Kidney (tissue), 14 donors: Measurements from ENCODE around the gene CNTN4. TPM values are rescaled to one million over a fixed set of nuclear protein-coding genes. Genes with fewer than 3 reads are reported as not detected.

Experiments used
- DNase-seq, 5 donors: peaks; one replicate each; pipeline ENCODE4 v3.0.0-alpha.2; 2013 to 2020
- FAIRE-seq: peaks from 2 replicates; lab custom pipeline; 2012; peaks lifted over from hg19 to GRCh38; lab: Jason Lieb, UNC
- H3K27ac ChIP-seq, 2 donors: one replicate each; pipeline ENCODE4 v1.7.0; 2013; ENCODE audit warnings: low read depth in 2 of 2, low read length in 2 of 2, inconsistent platforms in 1 of 2
- H3K27me3 ChIP-seq: one replicate; pipeline ENCODE4 v1.7.1; 2013; ENCODE audit warnings: low read length, inconsistent platforms; ENCODE audit not compliant: control insufficient read depth, insufficient read depth
- H3K36me3 ChIP-seq, 3 donors: one replicate each; pipeline versions ENCODE4 v1.7.0 to v1.7.1; 2013; ENCODE audit warnings: low read length in 3 of 3, control low read depth in 1 of 3, inconsistent platforms in 1 of 3; ENCODE audit not compliant: insufficient read depth in 3 of 3, control insufficient read depth in 2 of 3
- H3K4me1 ChIP-seq, 3 donors: one replicate each; pipeline versions ENCODE4 v1.7.0 to v1.7.1; 2013; ENCODE audit warnings: low read length in 3 of 3, inconsistent platforms in 1 of 3, low read depth in 1 of 3; ENCODE audit not compliant: control insufficient read depth in 2 of 3, insufficient read depth in 2 of 3
- H3K4me3 ChIP-seq, 3 donors: one replicate each; pipeline versions ENCODE4 v1.7.0 to v1.8.1; 2013; ENCODE audit warnings: low read length in 3 of 3, control low read depth in 1 of 3, inconsistent platforms in 1 of 3
- H3K9ac ChIP-seq, 3 donors: one replicate each; pipeline versions ENCODE4 v1.7.0 to v1.7.1; 2013; ENCODE audit warnings: low read length in 3 of 3, control low read depth in 1 of 3, inconsistent platforms in 1 of 3
- H3K9me3 ChIP-seq, 3 donors: one replicate each; pipeline versions ENCODE4 v1.7.0 to v1.7.1; 2013; ENCODE audit warnings: low read length in 3 of 3, control low read depth in 1 of 3, inconsistent platforms in 1 of 3; ENCODE audit not compliant: control insufficient read depth in 2 of 3, insufficient read depth in 1 of 3
- intact Hi-C: fragments of 100-400 bp; cut with DNase I; formaldehyde crosslinking; loops from one replicate; pipeline ENCODE4 v1.11.1; 2022
- polyA plus RNA-seq: library from polyadenylated mRNA; stranded (reverse); fragments of 350-450 nt; fragmentation: Illumina TruSeq; extraction: RNeasy Lipid Tissue Mini Kit (QIAGEN cat#74804); gene quantifications from one replicate; pipeline ENCODE4 v1.2.3, GENCODE V29; 2014; ENCODE audit warnings: low read depth, low replicate concordance; ENCODE audit not compliant: insufficient read depth
- total RNA-seq: library from RNA; stranded (reverse); fragmentation: NEBNext Ultra II Directional; extraction: Animal tissue kit (Norgen Biotek cat#: 25700); gene quantifications from one replicate; pipeline ENCODE4 v1.2.1, GENCODE V29; 2021
- TF ChIP-seq, protein P1 (sequence below): IDR thresholded peaks from 3 replicates; pipeline ENCODE4 v1.5.1; 2012; ENCODE audit warnings: mild to moderate bottlenecking, moderate library complexity, borderline replicate concordance; ENCODE audit not compliant: insufficient read depth; ENCODE audit errors: extremely low read depth
- donor health status: control.
- donor health status: control.
- donor health status: control.
- donor health status: control.
- donor health status: control.
- donor health status: DM: yes; HTN: yes; CAD: no.
- donor health status: Normal renal cell carcinoma (clear cell type).

CNTN4 gene
- total and polyA plus RNA-seq, 2 donors from 2014 or later = 2.2 to 13.4 TPM

DNA sequence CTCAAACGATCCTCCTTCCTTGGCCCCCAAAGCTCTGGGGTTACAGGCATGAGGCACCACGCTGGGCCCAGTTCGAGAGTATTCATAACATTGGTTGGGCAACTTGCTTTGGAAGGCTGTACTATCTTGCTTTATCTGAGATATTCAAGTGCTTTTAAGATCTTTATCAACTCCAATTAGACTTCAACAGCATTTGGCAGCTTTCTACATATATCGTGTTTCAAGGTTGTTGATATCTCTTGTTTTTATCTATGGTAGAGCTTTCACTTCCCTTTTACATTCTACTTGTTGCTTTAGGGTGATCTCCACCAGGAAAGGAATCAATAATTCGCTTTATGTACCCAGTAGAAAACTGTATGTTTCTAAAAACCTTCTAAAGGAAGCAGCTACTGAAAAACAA, 616.2 kb downstream of the CNTN4 start:
- Histone ChIP-seq H3K27me3 (no peaks in the 10 kb centered on the region), H3K9ac (no peak overlapping the region), H3K36me3 (no peaks in the 10 kb centered on the region), H3K27ac (no peak overlapping the region), H3K4me1 (no peaks in the 10 kb centered on the region), H3K9me3 (no peaks in the 10 kb centered on the region), H3K4me3 (no peak overlapping the region)
- DNase-seq = no peak
- TF ChIP-seq, protein P1, sequence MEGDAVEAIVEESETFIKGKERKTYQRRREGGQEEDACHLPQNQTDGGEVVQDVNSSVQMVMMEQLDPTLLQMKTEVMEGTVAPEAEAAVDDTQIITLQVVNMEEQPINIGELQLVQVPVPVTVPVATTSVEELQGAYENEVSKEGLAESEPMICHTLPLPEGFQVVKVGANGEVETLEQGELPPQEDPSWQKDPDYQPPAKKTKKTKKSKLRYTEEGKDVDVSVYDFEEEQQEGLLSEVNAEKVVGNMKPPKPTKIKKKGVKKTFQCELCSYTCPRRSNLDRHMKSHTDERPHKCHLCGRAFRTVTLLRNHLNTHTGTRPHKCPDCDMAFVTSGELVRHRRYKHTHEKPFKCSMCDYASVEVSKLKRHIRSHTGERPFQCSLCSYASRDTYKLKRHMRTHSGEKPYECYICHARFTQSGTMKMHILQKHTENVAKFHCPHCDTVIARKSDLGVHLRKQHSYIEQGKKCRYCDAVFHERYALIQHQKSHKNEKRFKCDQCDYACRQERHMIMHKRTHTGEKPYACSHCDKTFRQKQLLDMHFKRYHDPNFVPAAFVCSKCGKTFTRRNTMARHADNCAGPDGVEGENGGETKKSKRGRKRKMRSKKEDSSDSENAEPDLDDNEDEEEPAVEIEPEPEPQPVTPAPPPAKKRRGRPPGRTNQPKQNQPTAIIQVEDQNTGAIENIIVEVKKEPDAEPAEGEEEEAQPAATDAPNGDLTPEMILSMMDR = no peak
- intact Hi-C loops = no loop called here
- no peak for FAIRE-seq

- H3K36me3 ChIP-seq = no peaks in the 10 kb centered on the region
- H3K4me3 ChIP-seq = no peak overlapping the region
- H3K4me1 ChIP-seq = no peaks in the 10 kb centered on the region
- no peak overlapping the region for H3K9ac ChIP-seq
- DNase-seq (no peak), FAIRE-seq (no peak)
- TF ChIP-seq, protein P1 = no peak
- no peaks in the 10 kb centered on the region for H3K27me3 ChIP-seq
- intact Hi-C loops = no loop called here
- no peak overlapping the region for H3K27ac ChIP-seq
- no peaks in the 10 kb centered on the region for H3K9me3 ChIP-seq
Observed at GRCh38 chr3:2727101-2727500, 628.4 kb downstream of the CNTN4 start.

- Histone ChIP-seq H3K36me3 (no peaks in the 10 kb centered on the region), H3K4me3 (peak overlapping the region in 1 of 3 donors; percentile 22), H3K9me3 (no peaks in the 10 kb centered on the region), H3K4me1 (no peaks in the 10 kb centered on the region), H3K27ac (no peak overlapping the region), H3K27me3 (no peaks in the 10 kb centered on the region), H3K9ac (no peak overlapping the region)
- intact Hi-C loops = no loop called here
- no peak for FAIRE-seq
- peak in 2 of 5 donors; percentile 44 to 67 for DNase-seq
- TF ChIP-seq, protein P1 = no peak
Observed at GRCh38 chr3:2727610-2728318, 629.1 kb downstream of the CNTN4 start.

DNA sequence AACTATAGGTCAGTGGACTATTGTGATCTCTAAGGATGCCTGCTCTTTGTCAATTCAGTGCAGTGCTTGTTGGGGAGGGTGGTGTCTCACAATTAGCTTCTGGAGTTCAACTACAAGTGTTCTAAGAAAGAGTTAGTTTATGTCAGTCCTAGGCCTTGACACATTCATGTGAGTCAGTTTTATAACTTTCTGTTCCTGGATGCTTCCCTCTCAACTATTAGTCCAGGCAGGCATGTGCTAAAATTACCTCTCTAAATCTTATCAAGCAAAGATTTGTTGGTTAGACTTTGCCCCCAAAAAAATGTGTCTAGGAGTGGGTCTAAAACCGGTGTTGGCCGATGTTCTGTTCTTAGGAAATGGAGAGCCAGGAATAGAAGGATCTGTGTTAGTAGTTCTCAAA, 633.2 kb downstream of the CNTN4 start:
- intact Hi-C loops = no loop called here
- TF ChIP-seq, protein P1 = no peak
- DNase-seq = no peak
- no peaks in the 10 kb centered on the region for H3K9me3 ChIP-seq
- no peaks in the 10 kb centered on the region for H3K4me1 ChIP-seq
- no peak overlapping the region for H3K4me3 ChIP-seq
- no peaks in the 10 kb centered on the region for H3K36me3 ChIP-seq
- FAIRE-seq = no peak
- H3K27ac ChIP-seq = no peak overlapping the region
- H3K9ac ChIP-seq = no peak overlapping the region
- no peaks in the 10 kb centered on the region for H3K27me3 ChIP-seq
